Measurements from ENCODE around the gene MRFAP1. TPM values are rescaled to one million over a fixed set of nuclear protein-coding genes. Genes with fewer than 3 reads are reported as not detected.

The MRFAP1 gene
- total RNA-seq, 1 donor, result 94.1 TPM

DNA sequence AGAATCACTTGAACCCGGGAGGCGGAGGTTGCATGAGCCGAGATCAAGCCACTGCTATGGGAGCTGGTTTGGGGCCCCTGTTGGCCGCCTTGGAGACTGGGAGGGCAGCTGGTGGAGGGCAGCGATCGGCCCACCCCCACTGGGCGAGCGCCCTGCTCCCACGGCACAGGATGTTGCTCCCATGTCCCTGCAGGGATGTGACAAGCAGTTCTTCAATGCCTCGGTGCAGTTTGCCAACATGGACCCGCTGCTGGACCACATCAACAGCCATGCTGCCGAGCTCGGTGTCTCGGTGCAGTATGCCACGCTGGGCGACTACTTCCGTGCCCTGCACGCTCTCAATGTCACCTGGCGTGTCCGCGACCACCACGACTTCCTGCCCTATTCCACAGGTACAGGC, 46.1 kb upstream of the MRFAP1 start:
- no peaks in the 10 kb centered on the region for H3K79me2 ChIP-seq (ENCODE audit: insufficient read depth, low read length)
- no peaks in the 10 kb centered on the region for H3K36me3 ChIP-seq (ENCODE audit: insufficient read depth, low read length)
- H4K20me1 ChIP-seq (ENCODE audit: insufficient read depth, low read length), result no peaks in the 10 kb centered on the region
- H3K27me3 ChIP-seq (ENCODE audit: insufficient read depth, low read length), result no peaks in the 10 kb centered on the region
- no peak overlapping the region for H3K27ac ChIP-seq (ENCODE audit: low read depth, low read length)
- H3K4me1 ChIP-seq (ENCODE audit: insufficient read depth, low read length), result no peaks in the 10 kb centered on the region
- TF ChIP-seq, protein P1, sequence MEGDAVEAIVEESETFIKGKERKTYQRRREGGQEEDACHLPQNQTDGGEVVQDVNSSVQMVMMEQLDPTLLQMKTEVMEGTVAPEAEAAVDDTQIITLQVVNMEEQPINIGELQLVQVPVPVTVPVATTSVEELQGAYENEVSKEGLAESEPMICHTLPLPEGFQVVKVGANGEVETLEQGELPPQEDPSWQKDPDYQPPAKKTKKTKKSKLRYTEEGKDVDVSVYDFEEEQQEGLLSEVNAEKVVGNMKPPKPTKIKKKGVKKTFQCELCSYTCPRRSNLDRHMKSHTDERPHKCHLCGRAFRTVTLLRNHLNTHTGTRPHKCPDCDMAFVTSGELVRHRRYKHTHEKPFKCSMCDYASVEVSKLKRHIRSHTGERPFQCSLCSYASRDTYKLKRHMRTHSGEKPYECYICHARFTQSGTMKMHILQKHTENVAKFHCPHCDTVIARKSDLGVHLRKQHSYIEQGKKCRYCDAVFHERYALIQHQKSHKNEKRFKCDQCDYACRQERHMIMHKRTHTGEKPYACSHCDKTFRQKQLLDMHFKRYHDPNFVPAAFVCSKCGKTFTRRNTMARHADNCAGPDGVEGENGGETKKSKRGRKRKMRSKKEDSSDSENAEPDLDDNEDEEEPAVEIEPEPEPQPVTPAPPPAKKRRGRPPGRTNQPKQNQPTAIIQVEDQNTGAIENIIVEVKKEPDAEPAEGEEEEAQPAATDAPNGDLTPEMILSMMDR (IDR thresholded peaks at IDR 0.05; ENCODE audit: extremely low read depth, low read depth, low read length), result no peak
- no peaks in the 10 kb centered on the region for H3K9me3 ChIP-seq (ENCODE audit: low read depth, low read length)
- no peak overlapping the region for H3K4me3 ChIP-seq (ENCODE audit: insufficient read depth, low read length)
- no peak overlapping the region for H2AFZ ChIP-seq (ENCODE audit: low read length)
- no peak overlapping the region for H3K4me2 ChIP-seq (ENCODE audit: insufficient read depth, low read length)
- peak; percentile 59 for DNase-seq (ENCODE audit: insufficient read length, low spot score, missing footprints)

DNA sequence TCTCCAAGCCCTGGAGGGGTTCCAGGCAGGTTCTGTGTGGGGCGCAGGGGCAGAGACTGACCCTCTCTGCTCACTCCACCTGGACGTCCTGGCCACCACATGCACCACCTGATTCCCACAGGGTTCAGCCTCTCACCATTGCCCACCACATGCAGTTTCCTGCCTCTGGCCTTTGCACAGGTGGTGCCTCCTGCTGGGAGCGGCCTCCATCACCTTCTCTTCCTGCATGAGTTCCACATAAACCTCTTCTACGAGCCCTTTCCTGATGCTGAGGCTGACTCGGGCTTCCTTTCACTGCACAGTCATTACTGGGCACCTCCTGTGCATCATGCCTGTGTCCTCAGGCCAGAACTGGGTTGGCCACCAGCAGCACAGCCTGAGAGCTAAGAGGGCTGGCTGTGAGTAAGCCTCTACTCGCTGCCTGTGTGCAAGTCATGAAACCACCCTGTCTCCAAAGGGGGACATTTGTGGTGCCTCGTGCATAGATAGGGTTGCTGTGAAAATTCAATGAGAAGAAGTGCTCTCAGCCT, 45.6 kb upstream of the MRFAP1 start:
- Histone ChIP-seq H3K9me3 (ENCODE audit: low read depth, low read length) (no peaks in the 10 kb centered on the region), H3K4me1 (ENCODE audit: insufficient read depth, low read length) (no peaks in the 10 kb centered on the region), H3K27me3 (ENCODE audit: insufficient read depth, low read length) (no peaks in the 10 kb centered on the region), H4K20me1 (ENCODE audit: insufficient read depth, low read length) (no peaks in the 10 kb centered on the region), H3K36me3 (ENCODE audit: insufficient read depth, low read length) (no peaks in the 10 kb centered on the region), H2AFZ (ENCODE audit: low read length) (no peak overlapping the region), H3K4me2 (ENCODE audit: insufficient read depth, low read length) (no peak overlapping the region), H3K4me3 (ENCODE audit: insufficient read depth, low read length) (no peak overlapping the region), H3K79me2 (ENCODE audit: insufficient read depth, low read length) (no peaks in the 10 kb centered on the region), H3K27ac (ENCODE audit: low read depth, low read length) (no peak overlapping the region)
- DNase-seq (ENCODE audit: insufficient read length, low spot score, missing footprints), result peak; percentile 76
- TF ChIP-seq, protein P1 (IDR thresholded peaks at IDR 0.05; ENCODE audit: extremely low read depth, low read depth, low read length), result no peak

DNA sequence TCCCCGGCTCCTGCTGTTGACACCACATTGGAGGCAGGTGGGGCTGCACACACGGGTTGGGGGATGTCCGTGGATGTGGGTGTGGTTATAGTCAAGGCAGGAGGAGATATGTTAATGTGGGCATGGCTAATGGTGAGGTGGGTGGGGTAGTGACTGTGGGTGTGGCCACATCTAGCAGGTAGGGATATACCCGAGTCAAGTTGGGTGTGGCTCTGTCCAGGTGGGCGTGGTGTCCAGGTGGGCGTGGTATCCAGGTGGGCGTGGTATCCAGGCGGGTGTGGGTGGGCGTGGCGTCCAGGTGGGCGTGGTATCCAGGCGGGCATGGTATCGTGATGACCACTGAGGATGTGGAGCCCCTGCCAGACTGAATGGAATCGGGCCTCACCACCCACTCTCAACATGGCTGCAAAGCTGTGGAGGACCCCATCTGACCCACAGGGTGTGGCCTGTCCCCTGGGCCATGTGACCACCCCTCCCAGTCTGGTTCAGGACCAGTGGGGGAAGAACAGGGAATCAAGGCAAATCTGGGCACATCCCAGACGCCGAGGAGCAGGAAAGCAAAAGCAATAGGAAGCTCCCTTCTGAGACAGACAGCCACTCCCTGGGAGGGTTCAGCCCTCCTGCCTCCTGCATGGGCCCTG, 44.5 kb upstream of the MRFAP1 start:
- TF ChIP-seq, protein P1 (IDR thresholded peaks at IDR 0.05; ENCODE audit: extremely low read depth, low read depth, low read length), result no peak
- no peak overlapping the region for H3K27ac ChIP-seq (ENCODE audit: low read depth, low read length)
- peak; percentile 5 for DNase-seq (ENCODE audit: insufficient read length, low spot score, missing footprints)

DNA sequence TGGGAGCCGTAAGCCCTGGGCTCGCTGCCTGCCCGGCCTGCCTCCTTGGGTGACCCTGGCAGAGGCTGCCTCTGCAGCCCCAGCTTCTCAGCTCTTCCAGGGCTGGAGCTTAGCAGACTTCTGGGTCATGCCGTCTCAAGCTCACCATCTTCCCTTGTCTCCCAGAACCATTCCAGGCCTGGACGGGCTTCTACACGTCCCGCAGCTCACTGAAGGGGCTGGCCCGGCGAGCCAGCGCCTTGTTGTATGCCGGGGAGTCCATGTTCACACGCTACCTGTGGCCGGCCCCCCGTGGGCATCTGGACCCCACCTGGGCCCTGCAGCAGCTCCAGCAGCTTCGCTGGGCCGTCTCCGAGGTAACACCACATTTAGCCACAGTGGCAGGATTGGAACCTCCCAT, 43.5 kb upstream of the MRFAP1 start:
- Histone ChIP-seq H4K20me1 (ENCODE audit: insufficient read depth, low read length) (no peaks in the 10 kb centered on the region), H3K79me2 (ENCODE audit: insufficient read depth, low read length) (no peaks in the 10 kb centered on the region), H2AFZ (ENCODE audit: low read length) (no peak overlapping the region), H3K9me3 (ENCODE audit: low read depth, low read length) (no peaks in the 10 kb centered on the region), H3K4me2 (ENCODE audit: insufficient read depth, low read length) (no peak overlapping the region), H3K4me3 (ENCODE audit: insufficient read depth, low read length) (no peak overlapping the region), H3K36me3 (ENCODE audit: insufficient read depth, low read length) (peaks cover 7% of the 10 kb centered on the region), H3K27me3 (ENCODE audit: insufficient read depth, low read length) (no peaks in the 10 kb centered on the region), H3K4me1 (ENCODE audit: insufficient read depth, low read length) (no peaks in the 10 kb centered on the region), H3K27ac (ENCODE audit: low read depth, low read length) (no peak overlapping the region)
- TF ChIP-seq, protein P1 (IDR thresholded peaks at IDR 0.05; ENCODE audit: extremely low read depth, low read depth, low read length), result no peak
- no peak for DNase-seq (ENCODE audit: insufficient read length, low spot score, missing footprints)

More for the DNA sequence above, 44.5 kb upstream of the MRFAP1 start:
- Histone ChIP-seq H3K4me3 (ENCODE audit: insufficient read depth, low read length) (no peak overlapping the region), H2AFZ (ENCODE audit: low read length) (no peak overlapping the region), H4K20me1 (ENCODE audit: insufficient read depth, low read length) (no peaks in the 10 kb centered on the region), H3K9me3 (ENCODE audit: low read depth, low read length) (no peaks in the 10 kb centered on the region), H3K79me2 (ENCODE audit: insufficient read depth, low read length) (no peaks in the 10 kb centered on the region), H3K4me1 (ENCODE audit: insufficient read depth, low read length) (no peaks in the 10 kb centered on the region), H3K36me3 (ENCODE audit: insufficient read depth, low read length) (peaks cover 6% of the 10 kb centered on the region), H3K27me3 (ENCODE audit: insufficient read depth, low read length) (no peaks in the 10 kb centered on the region), H3K4me2 (ENCODE audit: insufficient read depth, low read length) (no peak overlapping the region)

Data from osteoblast (primary cell).